Measurements from ENCODE around the gene GRIN2A.
"Not testable (repeated sequence)": the region's sequence is repeated elsewhere in the genome, so short reads cannot be mapped to it uniquely, and the experiment has no call there.

GRIN2A gene

DNA sequence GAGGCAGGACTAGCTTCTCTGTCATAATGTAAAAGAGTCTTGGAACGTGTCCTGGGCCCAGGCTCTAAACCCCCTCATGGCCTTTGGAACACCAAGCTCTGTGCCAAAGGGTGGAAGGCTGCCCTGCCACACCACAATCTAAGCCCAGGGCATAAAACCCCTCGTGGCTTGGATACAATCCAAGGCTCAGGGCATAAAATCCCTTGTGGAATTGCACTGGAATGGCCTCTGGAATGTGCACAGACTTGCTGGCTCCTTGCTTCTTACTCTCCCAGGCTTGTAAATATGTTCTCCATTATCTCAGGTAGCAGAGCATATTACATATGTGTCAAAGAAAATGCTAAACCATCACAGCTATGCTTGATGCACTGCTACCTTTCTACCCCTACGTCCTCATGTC, 306.2 kb downstream of the GRIN2A start:
- H3K4me1 ChIP-seq (ENCODE audit: control insufficient read depth in 1 of 2, insufficient read depth in 2 of 2, low read length in 2 of 2); H3K27ac ChIP-seq (ENCODE audit: low read length); H3K9me3 ChIP-seq (ENCODE audit: control insufficient read depth in 1 of 2, low read length in 2 of 2); H3K36me3 ChIP-seq (ENCODE audit: control insufficient read depth in 1 of 2, insufficient read depth in 2 of 2, low read length in 2 of 2); H3K27me3 ChIP-seq (ENCODE audit: low read depth, low read length); H3K4me3 ChIP-seq (ENCODE audit: low read depth in 1 of 2, low read length in 2 of 2): not testable (repeated sequence)

DNA sequence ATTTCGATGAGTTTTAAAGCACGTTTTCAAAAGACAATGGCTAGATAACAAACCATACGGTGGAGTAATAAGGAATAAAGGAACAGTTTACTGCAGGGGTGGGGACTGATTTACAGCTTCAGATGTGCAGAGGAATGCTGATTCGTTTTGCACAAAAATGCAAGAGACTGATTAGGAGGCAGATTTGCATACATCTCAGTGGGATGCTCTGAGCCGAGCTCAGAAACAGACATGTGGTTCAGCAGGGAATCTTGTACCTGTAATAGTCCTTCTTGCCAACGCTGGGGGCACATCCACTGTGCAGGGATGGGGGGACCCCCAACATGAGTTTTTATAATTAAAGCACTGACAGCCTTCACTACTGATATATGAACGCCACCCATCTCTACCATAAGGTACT, 308.0 kb downstream of the GRIN2A start:
- Histone ChIP-seq H3K4me1 (ENCODE audit: control insufficient read depth in 1 of 2, insufficient read depth in 2 of 2, low read length in 2 of 2) (no peaks in the 10 kb centered on the region), H3K4me3 (ENCODE audit: low read depth in 1 of 2, low read length in 2 of 2) (no peak overlapping the region), H3K27ac (ENCODE audit: low read length) (no peak overlapping the region), H3K36me3 (ENCODE audit: control insufficient read depth in 1 of 2, insufficient read depth in 2 of 2, low read length in 2 of 2) (no peaks in the 10 kb centered on the region), H3K27me3 (ENCODE audit: low read depth, low read length) (no peaks in the 10 kb centered on the region), H3K9me3 (ENCODE audit: control insufficient read depth in 1 of 2, low read length in 2 of 2) (no peaks in the 10 kb centered on the region)

DNA sequence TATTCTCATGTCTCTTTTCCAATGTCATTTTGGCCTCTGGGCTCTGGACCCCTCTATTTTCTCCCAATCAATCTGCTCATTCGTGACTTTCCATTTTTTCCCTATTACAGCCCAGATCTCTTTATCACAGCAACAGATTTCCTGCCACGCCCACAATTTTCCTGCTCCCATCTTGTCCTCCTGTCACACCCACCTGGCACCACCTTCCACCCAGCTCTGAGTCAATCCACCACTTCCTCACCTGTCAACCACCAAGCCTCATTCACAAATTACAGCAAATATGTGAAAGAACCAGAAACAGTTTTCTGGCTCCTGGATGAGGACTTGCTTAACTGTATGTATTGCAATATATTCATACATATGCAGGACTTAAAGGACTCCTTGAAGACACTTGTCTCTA, 311.3 kb downstream of the GRIN2A start:
- Histone ChIP-seq H3K27me3 (ENCODE audit: low read depth, low read length) (no peaks in the 10 kb centered on the region), H3K4me3 (ENCODE audit: low read depth in 1 of 2, low read length in 2 of 2) (no peak overlapping the region), H3K9me3 (ENCODE audit: control insufficient read depth in 1 of 2, low read length in 2 of 2) (no peaks in the 10 kb centered on the region), H3K27ac (ENCODE audit: low read length) (no peak overlapping the region), H3K4me1 (ENCODE audit: control insufficient read depth in 1 of 2, insufficient read depth in 2 of 2, low read length in 2 of 2) (no peaks in the 10 kb centered on the region), H3K36me3 (ENCODE audit: control insufficient read depth in 1 of 2, insufficient read depth in 2 of 2, low read length in 2 of 2) (no peaks in the 10 kb centered on the region)

- Histone ChIP-seq H3K9me3 (ENCODE audit: control insufficient read depth in 1 of 2, low read length in 2 of 2) (no peaks in the 10 kb centered on the region), H3K27ac (ENCODE audit: low read length) (no peak overlapping the region), H3K27me3 (ENCODE audit: low read depth, low read length) (no peaks in the 10 kb centered on the region), H3K4me3 (ENCODE audit: low read depth in 1 of 2, low read length in 2 of 2) (no peak overlapping the region), H3K36me3 (ENCODE audit: control insufficient read depth in 1 of 2, insufficient read depth in 2 of 2, low read length in 2 of 2) (no peaks in the 10 kb centered on the region), H3K4me1 (ENCODE audit: control insufficient read depth in 1 of 2, insufficient read depth in 2 of 2, low read length in 2 of 2) (no peaks in the 10 kb centered on the region)
Observed at GRCh38 chr16:9869776-9870175, 312.5 kb downstream of the GRIN2A start.

DNA sequence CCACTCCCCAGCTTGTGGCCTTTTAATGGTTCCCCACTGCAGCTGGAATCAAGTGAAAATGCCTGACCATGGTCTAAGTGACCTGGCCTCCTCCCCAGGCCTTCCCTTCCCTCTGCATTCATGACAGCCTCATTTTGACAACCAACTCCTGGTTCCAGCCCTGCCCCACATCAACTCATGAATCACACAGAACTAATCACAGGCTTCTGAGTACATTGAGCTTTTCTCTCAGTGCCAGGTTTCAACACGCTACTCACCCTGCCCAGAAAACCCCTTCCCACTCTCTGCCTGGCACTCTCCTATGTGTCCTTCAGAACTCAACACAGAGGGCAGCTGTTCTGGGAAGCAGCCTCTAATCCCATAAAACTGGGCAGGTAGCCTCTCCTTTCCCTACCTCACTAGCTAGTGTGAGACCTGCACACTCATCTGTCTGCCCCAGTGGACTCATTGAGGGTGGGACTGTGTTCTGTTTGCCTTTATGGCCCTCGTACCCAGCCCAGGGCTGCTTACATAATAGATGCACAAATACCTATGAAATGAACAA, 313.6 kb downstream of the GRIN2A start:
- H3K27me3 ChIP-seq (ENCODE audit: low read depth, low read length) = no peaks in the 10 kb centered on the region
- no peak overlapping the region for H3K4me3 ChIP-seq (ENCODE audit: low read depth in 1 of 2, low read length in 2 of 2)
- H3K36me3 ChIP-seq (ENCODE audit: control insufficient read depth in 1 of 2, insufficient read depth in 2 of 2, low read length in 2 of 2) = no peaks in the 10 kb centered on the region
- H3K4me1 ChIP-seq (ENCODE audit: control insufficient read depth in 1 of 2, insufficient read depth in 2 of 2, low read length in 2 of 2) = no peaks in the 10 kb centered on the region
- no peaks in the 10 kb centered on the region for H3K9me3 ChIP-seq (ENCODE audit: control insufficient read depth in 1 of 2, low read length in 2 of 2)
- H3K27ac ChIP-seq (ENCODE audit: low read length) = no peak overlapping the region

- Histone ChIP-seq H3K27me3 (ENCODE audit: low read depth, low read length) (no peaks in the 10 kb centered on the region), H3K4me1 (ENCODE audit: control insufficient read depth in 1 of 2, insufficient read depth in 2 of 2, low read length in 2 of 2) (no peaks in the 10 kb centered on the region), H3K4me3 (ENCODE audit: low read depth in 1 of 2, low read length in 2 of 2) (no peak overlapping the region), H3K27ac (ENCODE audit: low read length) (no peak overlapping the region), H3K36me3 (ENCODE audit: control insufficient read depth in 1 of 2, insufficient read depth in 2 of 2, low read length in 2 of 2) (no peaks in the 10 kb centered on the region), H3K9me3 (ENCODE audit: control insufficient read depth in 1 of 2, low read length in 2 of 2) (no peaks in the 10 kb centered on the region)
Observed at GRCh38 chr16:9867176-9867575, 315.1 kb downstream of the GRIN2A start.

DNA sequence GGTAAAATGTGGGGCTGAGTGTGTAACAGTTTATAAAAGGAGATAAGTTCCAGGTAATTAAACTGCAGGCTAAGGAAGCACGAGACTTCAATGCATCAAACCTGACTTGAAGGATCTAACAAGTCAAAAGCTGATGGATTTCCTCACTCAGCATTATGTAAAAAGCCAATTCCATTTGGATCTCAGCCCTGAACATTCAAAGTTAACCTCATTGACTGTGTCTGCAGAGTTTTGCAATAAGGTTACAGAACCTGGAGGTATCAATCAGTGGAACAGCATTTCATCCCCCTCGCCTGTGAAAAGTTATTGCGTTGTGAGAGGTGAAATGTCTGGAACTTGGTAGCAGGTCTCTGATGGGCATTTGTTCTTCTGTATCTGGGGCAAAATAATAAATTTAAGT, 317.8 kb downstream of the GRIN2A start:
- Histone ChIP-seq H3K9me3 (ENCODE audit: control insufficient read depth in 1 of 2, low read length in 2 of 2) (no peaks in the 10 kb centered on the region), H3K27me3 (ENCODE audit: low read depth, low read length) (no peaks in the 10 kb centered on the region), H3K27ac (ENCODE audit: low read length) (no peak overlapping the region), H3K4me3 (ENCODE audit: low read depth in 1 of 2, low read length in 2 of 2) (no peak overlapping the region), H3K36me3 (ENCODE audit: control insufficient read depth in 1 of 2, insufficient read depth in 2 of 2, low read length in 2 of 2) (no peaks in the 10 kb centered on the region), H3K4me1 (ENCODE audit: control insufficient read depth in 1 of 2, insufficient read depth in 2 of 2, low read length in 2 of 2) (no peaks in the 10 kb centered on the region)

- no peaks in the 10 kb centered on the region for H3K27me3 ChIP-seq (ENCODE audit: low read depth, low read length)
Observed at GRCh38 chr16:9862327-9862726, 319.9 kb downstream of the GRIN2A start.

GRCh38 chr16:9860876-9861275, 321.4 kb downstream of the GRIN2A start:
- no peaks in the 10 kb centered on the region for H3K27me3 ChIP-seq (ENCODE audit: low read depth, low read length)
- H3K27ac ChIP-seq (ENCODE audit: low read length) = no peak overlapping the region
- no peak overlapping the region for H3K4me3 ChIP-seq (ENCODE audit: low read depth in 1 of 2, low read length in 2 of 2)
- no peaks in the 10 kb centered on the region for H3K4me1 ChIP-seq (ENCODE audit: control insufficient read depth in 1 of 2, insufficient read depth in 2 of 2, low read length in 2 of 2)
- H3K9me3 ChIP-seq (ENCODE audit: control insufficient read depth in 1 of 2, low read length in 2 of 2) = no peaks in the 10 kb centered on the region
- no peaks in the 10 kb centered on the region for H3K36me3 ChIP-seq (ENCODE audit: control insufficient read depth in 1 of 2, insufficient read depth in 2 of 2, low read length in 2 of 2)

More at GRCh38 chr16:9862327-9862726, 319.9 kb downstream of the GRIN2A start:
- H3K9me3 ChIP-seq (ENCODE audit: control insufficient read depth in 1 of 2, low read length in 2 of 2) = no peaks in the 10 kb centered on the region
- H3K4me3 ChIP-seq (ENCODE audit: low read depth in 1 of 2, low read length in 2 of 2) = no peak overlapping the region
- H3K27ac ChIP-seq (ENCODE audit: low read length) = no peak overlapping the region
- H3K36me3 ChIP-seq (ENCODE audit: control insufficient read depth in 1 of 2, insufficient read depth in 2 of 2, low read length in 2 of 2) = no peaks in the 10 kb centered on the region
- H3K4me1 ChIP-seq (ENCODE audit: control insufficient read depth in 1 of 2, insufficient read depth in 2 of 2, low read length in 2 of 2) = no peaks in the 10 kb centered on the region

- H3K27ac ChIP-seq (ENCODE audit: low read length) = no peak overlapping the region
- H3K4me3 ChIP-seq (ENCODE audit: low read depth in 1 of 2, low read length in 2 of 2) = no peak overlapping the region
- no peaks in the 10 kb centered on the region for H3K9me3 ChIP-seq (ENCODE audit: control insufficient read depth in 1 of 2, low read length in 2 of 2)
- no peaks in the 10 kb centered on the region for H3K4me1 ChIP-seq (ENCODE audit: control insufficient read depth in 1 of 2, insufficient read depth in 2 of 2, low read length in 2 of 2)
- H3K36me3 ChIP-seq (ENCODE audit: control insufficient read depth in 1 of 2, insufficient read depth in 2 of 2, low read length in 2 of 2) = no peaks in the 10 kb centered on the region
- no peaks in the 10 kb centered on the region for H3K27me3 ChIP-seq (ENCODE audit: low read depth, low read length)
Observed at GRCh38 chr16:9859701-9860327, 322.4 kb downstream of the GRIN2A start.

GRCh38 chr16:9854675-9855074, 327.6 kb downstream of the GRIN2A start:
- H3K4me3 ChIP-seq (ENCODE audit: low read depth in 1 of 2, low read length in 2 of 2) = no peak overlapping the region
- H3K9me3 ChIP-seq (ENCODE audit: control insufficient read depth in 1 of 2, low read length in 2 of 2) = no peaks in the 10 kb centered on the region
- H3K27me3 ChIP-seq (ENCODE audit: low read depth, low read length) = no peaks in the 10 kb centered on the region
- no peaks in the 10 kb centered on the region for H3K4me1 ChIP-seq (ENCODE audit: control insufficient read depth in 1 of 2, insufficient read depth in 2 of 2, low read length in 2 of 2)
- no peak overlapping the region for H3K27ac ChIP-seq (ENCODE audit: low read length)
- no peaks in the 10 kb centered on the region for H3K36me3 ChIP-seq (ENCODE audit: control insufficient read depth in 1 of 2, insufficient read depth in 2 of 2, low read length in 2 of 2)

DNA sequence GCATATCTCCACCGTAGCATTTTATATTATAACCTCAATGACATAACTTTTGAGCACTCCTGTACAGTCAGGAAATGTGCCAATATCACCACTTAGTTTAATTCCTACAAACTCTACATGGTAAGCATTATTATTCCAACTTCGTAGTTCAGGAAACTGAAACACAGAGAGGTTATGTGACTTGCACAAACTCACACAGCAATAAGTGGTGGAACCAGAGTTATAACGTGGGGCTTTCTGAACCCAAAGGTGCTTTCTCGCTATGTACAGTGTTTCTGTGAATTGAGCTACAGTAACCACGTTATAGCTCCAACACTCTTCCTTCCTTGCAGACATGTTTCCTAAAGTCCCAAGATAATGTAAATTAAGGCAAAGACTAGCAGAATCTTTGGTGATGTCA, 330.2 kb downstream of the GRIN2A start:
- Histone ChIP-seq H3K4me3 (ENCODE audit: low read depth in 1 of 2, low read length in 2 of 2) (no peak overlapping the region), H3K36me3 (ENCODE audit: control insufficient read depth in 1 of 2, insufficient read depth in 2 of 2, low read length in 2 of 2) (no peaks in the 10 kb centered on the region), H3K27ac (ENCODE audit: low read length) (no peak overlapping the region), H3K9me3 (ENCODE audit: control insufficient read depth in 1 of 2, low read length in 2 of 2) (no peaks in the 10 kb centered on the region), H3K27me3 (ENCODE audit: low read depth, low read length) (no peaks in the 10 kb centered on the region), H3K4me1 (ENCODE audit: control insufficient read depth in 1 of 2, insufficient read depth in 2 of 2, low read length in 2 of 2) (no peaks in the 10 kb centered on the region)

All from muscle layer of duodenum (tissue), 2 donors.